ENCODE results near the gene CEP295NL.

DNA sequence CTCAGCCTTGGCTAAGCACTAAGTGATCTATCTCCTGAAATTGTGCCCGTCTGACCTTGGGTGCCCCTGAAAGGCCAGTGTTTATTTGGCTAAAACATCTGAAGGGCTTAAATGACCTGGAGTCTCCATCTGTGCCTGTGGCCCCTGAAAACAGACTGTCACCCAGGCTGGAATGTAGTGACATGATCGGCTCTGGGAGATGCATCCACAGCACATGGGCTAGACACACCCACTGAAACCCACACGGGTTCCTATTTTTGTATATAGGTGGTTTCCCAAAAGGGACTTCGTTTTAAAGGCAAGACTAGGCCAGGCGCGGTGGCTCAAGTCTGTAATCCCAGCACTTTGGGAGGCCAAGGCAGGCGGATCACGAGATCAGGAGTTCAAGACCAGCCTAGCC is 13.5 kb downstream of the CEP295NL start:
- TF ChIP-seq POLR2A (IDR thresholded peaks at IDR 0.05; ENCODE audit: low read depth, low read length) (no peak), POLR2AphosphoS5 (IDR thresholded peaks at IDR 0.05; ENCODE audit: low read depth, low read length) (no peak), PAX5 (IDR thresholded peaks at IDR 0.05; ENCODE audit: insufficient read depth, low read length, severe bottlenecking) (no peak), POU2F2 (IDR thresholded peaks at IDR 0.05; ENCODE audit: low read depth, low read length) (no peak), TAF1 (IDR thresholded peaks at IDR 0.05; ENCODE audit: low read depth, low read length) (no peak), SPI1 (IDR thresholded peaks at IDR 0.05; ENCODE audit: low read depth, low read length) (peak; percentile 26; the same call in 1 of the 2 replicates)
